Measurements from ENCODE around the gene FMNL2. TPM values are rescaled to one million over a fixed set of nuclear protein-coding genes. Genes with fewer than 3 reads are reported as not detected.

Gene FMNL2
- total and polyA plus RNA-seq, 5 donors = 7.2 to 10.8 (median 9.4) TPM

GRCh38 chr2:152488075-152488474, 153.1 kb downstream of the FMNL2 start:
- intact Hi-C loops (cut with DNase I) = loop anchor here in 2 of 4 donors (10.0 kb wide), 2 partner anchors 53 to 123 kb away; no protein-coding TSS in a partner anchor
- Histone ChIP-seq H3K27me3 (ENCODE audit: control insufficient read depth, insufficient read depth) (no peaks in the 10 kb centered on the region), H3K9me3 (ENCODE audit: control insufficient read depth, low read length) (no peaks in the 10 kb centered on the region), H3K27ac (ENCODE audit: low read length) (no peak overlapping the region), H3K4me1 (ENCODE audit: control insufficient read depth, insufficient read depth, low read length) (peaks cover 10% of the 10 kb centered on the region), H3K4me3 (ENCODE audit: low read length) (no peak overlapping the region)
- WGBS = 85% methylated on average over 2 of the region's 2 CpGs
- DNase-seq (no peak), ATAC-seq (no peak)

DNA sequence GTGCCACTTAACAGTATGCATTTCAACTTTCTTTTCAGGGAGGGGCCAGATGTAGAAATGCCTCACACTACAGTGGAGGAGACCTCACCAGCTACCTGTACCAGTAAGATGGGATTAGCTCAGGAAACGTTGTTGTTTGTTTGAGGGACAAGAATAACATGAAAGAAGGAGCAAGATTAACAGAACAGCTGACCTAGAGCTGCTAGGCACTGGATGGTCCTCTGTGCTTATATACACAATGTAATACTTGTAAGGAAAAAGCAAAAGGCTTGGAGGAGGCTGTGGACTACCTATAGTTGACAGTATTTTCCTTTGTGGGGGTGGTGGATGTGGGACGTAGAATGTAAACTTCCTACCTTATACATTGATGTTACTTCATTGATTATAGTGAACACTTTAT, 154.4 kb downstream of the FMNL2 start:
- intact Hi-C loops (cut with DNase I) = loop anchor here in 2 of 4 donors (10.0 kb wide), 2 partner anchors 55 to 125 kb away; no protein-coding TSS in a partner anchor
- 71% methylated on average over 2 of the region's 2 CpGs for WGBS

GRCh38 chr2:152490686-152491455, 155.9 kb downstream of the FMNL2 start:
- intact Hi-C loops (cut with DNase I) = no loop called here
- ATAC-seq = peak; percentile 73 to 82

More for the DNA sequence above, 154.4 kb downstream of the FMNL2 start:
- DNase-seq = no peak
- no peak overlapping the region for H3K27ac ChIP-seq (ENCODE audit: low read length)
- no peak for ATAC-seq
- no peaks in the 10 kb centered on the region for H3K27me3 ChIP-seq (ENCODE audit: control insufficient read depth, insufficient read depth)
- no peaks in the 10 kb centered on the region for H3K9me3 ChIP-seq (ENCODE audit: control insufficient read depth, low read length)
- H3K4me1 ChIP-seq (ENCODE audit: control insufficient read depth, insufficient read depth, low read length) = peaks cover 13% of the 10 kb centered on the region
- H3K4me3 ChIP-seq (ENCODE audit: low read length) = no peak overlapping the region

DNA sequence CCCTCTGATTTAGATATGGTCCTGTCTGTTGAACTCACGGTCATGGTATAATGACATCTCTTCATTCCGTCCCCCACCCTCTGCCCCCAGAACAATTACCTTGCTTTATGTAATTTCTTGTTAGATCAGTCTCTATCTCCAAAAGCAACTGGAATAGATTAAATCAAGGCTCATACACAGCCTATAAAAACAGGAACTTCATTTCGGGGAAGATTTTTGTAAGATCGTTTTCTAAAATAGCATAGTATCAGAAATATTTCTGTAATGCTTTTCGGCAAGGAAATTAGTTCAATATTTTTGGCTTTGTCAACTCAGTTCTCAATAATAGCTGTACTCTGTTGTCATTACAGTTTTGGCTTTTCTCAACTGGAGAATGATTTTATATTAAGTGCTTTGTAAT, 157.2 kb downstream of the FMNL2 start:
- WGBS = 38% methylated on average over 5 of the region's 5 CpGs
- ATAC-seq (no peak), DNase-seq (no peak)
- no peak overlapping the region for H3K4me3 ChIP-seq (ENCODE audit: low read length)
- intact Hi-C loops (cut with DNase I) = no loop called here
- no peaks in the 10 kb centered on the region for H3K27me3 ChIP-seq (ENCODE audit: control insufficient read depth, insufficient read depth)
- no peak overlapping the region for H3K27ac ChIP-seq (ENCODE audit: low read length)
- H3K9me3 ChIP-seq (ENCODE audit: control insufficient read depth, low read length) = no peaks in the 10 kb centered on the region
- peaks cover 13% of the 10 kb centered on the region for H3K4me1 ChIP-seq (ENCODE audit: control insufficient read depth, insufficient read depth, low read length)

More at GRCh38 chr2:152490686-152491455, 155.9 kb downstream of the FMNL2 start:
- H3K4me1 ChIP-seq (ENCODE audit: control insufficient read depth, insufficient read depth, low read length) = peaks cover 13% of the 10 kb centered on the region
- no peaks in the 10 kb centered on the region for H3K27me3 ChIP-seq (ENCODE audit: control insufficient read depth, insufficient read depth)
- DNase-seq = peak; percentile 44 to 80 (median 73)
- no peak overlapping the region for H3K4me3 ChIP-seq (ENCODE audit: low read length)
- peak overlapping the region; percentile 66 for H3K27ac ChIP-seq (ENCODE audit: low read length)
- 39% methylated on average over 6 of the region's 6 CpGs for WGBS
- H3K9me3 ChIP-seq (ENCODE audit: control insufficient read depth, low read length) = no peaks in the 10 kb centered on the region

- no peak for ATAC-seq
- H3K27me3 ChIP-seq (ENCODE audit: control insufficient read depth, insufficient read depth) = no peaks in the 10 kb centered on the region
- DNase-seq = no peak
- H3K27ac ChIP-seq (ENCODE audit: low read length) = no peak overlapping the region
- no peaks in the 10 kb centered on the region for H3K9me3 ChIP-seq (ENCODE audit: control insufficient read depth, low read length)
- WGBS = 84% methylated on average over 2 of the region's 2 CpGs
- H3K4me3 ChIP-seq (ENCODE audit: low read length) = no peak overlapping the region
- H3K4me1 ChIP-seq (ENCODE audit: control insufficient read depth, insufficient read depth, low read length) = peaks cover 16% of the 10 kb centered on the region
- intact Hi-C loops (cut with DNase I) = no loop called here
Observed at GRCh38 chr2:152492911-152493310, 157.9 kb downstream of the FMNL2 start.

- intact Hi-C loops (cut with DNase I) = no loop called here
- no peak overlapping the region for H3K4me3 ChIP-seq (ENCODE audit: low read length)
- H3K4me1 ChIP-seq (ENCODE audit: control insufficient read depth, insufficient read depth, low read length) = peaks cover 16% of the 10 kb centered on the region
- no peaks in the 10 kb centered on the region for H3K9me3 ChIP-seq (ENCODE audit: control insufficient read depth, low read length)
- no peak overlapping the region for H3K27ac ChIP-seq (ENCODE audit: low read length)
- DNase-seq (no peak), ATAC-seq (no peak)
- H3K27me3 ChIP-seq (ENCODE audit: control insufficient read depth, insufficient read depth) = no peaks in the 10 kb centered on the region
- 80% methylated on average over 2 of the region's 2 CpGs for WGBS
Observed at GRCh38 chr2:152493417-152493816, 158.4 kb downstream of the FMNL2 start.

DNA sequence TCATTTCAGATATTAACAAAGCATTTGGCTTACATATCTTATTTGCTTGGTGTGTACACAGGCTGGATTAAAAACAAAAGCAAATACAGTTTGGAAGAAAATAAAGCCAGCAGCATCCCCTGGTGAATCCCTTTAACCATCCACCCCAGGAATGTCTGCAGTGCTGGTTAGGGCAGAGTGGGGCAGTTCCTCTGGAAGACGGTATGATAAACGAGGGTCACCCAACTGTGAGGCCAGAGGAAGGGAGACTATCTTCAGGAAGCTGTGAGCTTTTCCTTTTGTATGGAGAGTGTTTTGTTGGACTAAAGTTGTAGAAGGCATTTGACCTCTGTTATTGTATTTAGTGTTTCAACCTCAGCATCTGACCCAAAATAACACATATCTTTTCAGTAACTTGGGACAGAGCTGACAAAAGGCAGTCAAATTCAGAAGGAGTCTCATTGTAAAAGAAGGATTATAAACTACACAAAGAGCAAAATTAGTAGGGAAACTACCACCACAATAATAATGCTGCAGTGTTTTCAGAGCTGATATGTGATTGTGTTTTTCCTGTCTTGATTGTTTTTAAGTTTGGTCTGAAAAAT, 159.1 kb downstream of the FMNL2 start:
- Histone ChIP-seq H3K9me3 (ENCODE audit: control insufficient read depth, low read length) (no peaks in the 10 kb centered on the region), H3K27ac (ENCODE audit: low read length) (peak overlapping the region; percentile 45), H3K4me3 (ENCODE audit: low read length) (no peak overlapping the region), H3K27me3 (ENCODE audit: control insufficient read depth, insufficient read depth) (no peaks in the 10 kb centered on the region), H3K4me1 (ENCODE audit: control insufficient read depth, insufficient read depth, low read length) (peaks cover 16% of the 10 kb centered on the region)
- 29% methylated on average over 2 of the region's 2 CpGs for WGBS
- intact Hi-C loops (cut with DNase I) = no loop called here
- DNase-seq (no peak), ATAC-seq (peak; percentile 33 to 67)

GRCh38 chr2:152496371-152496770, 161.4 kb downstream of the FMNL2 start:
- no peak for DNase-seq
- no peaks in the 10 kb centered on the region for H3K27me3 ChIP-seq (ENCODE audit: control insufficient read depth, insufficient read depth)
- H3K4me1 ChIP-seq (ENCODE audit: control insufficient read depth, insufficient read depth, low read length) = peaks cover 13% of the 10 kb centered on the region
- ATAC-seq = no peak
- intact Hi-C loops (cut with DNase I) = no loop called here
- no peak overlapping the region for H3K27ac ChIP-seq (ENCODE audit: low read length)
- WGBS = 90% methylated on average over 3 of the region's 3 CpGs
- H3K4me3 ChIP-seq (ENCODE audit: low read length) = no peak overlapping the region
- H3K9me3 ChIP-seq (ENCODE audit: control insufficient read depth, low read length) = no peaks in the 10 kb centered on the region

DNA sequence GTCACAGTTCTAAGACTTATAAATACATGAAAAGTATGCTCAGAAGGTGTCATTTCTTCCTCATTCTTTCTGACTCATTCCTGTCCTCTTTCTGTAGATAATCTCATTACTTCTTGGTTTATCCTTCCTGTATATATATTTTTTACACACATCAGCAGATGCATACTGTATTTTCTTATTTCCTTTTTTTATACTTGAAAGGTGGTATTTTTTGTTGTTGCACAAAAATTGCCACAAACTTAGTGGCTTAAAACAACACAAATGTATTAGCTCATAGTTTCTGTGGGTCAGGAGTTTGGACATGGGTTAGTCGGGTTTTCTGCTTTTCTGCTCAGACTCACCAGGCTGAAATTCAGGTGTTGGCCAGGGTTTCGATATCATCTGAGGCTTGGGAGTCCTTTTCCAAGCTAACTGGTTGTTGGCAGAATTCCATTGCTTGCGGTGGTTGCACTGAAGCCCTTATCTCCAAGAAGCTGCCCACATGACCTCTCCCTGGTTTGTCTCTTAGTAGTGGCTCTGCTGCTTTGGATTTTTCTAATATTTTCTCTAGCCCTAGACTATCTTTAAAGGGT, 162.6 kb downstream of the FMNL2 start:
- H3K9me3 ChIP-seq (ENCODE audit: control insufficient read depth, low read length) = no peaks in the 10 kb centered on the region
- H3K27ac ChIP-seq (ENCODE audit: low read length) = no peak overlapping the region
- ATAC-seq (no peak), DNase-seq (no peak)
- peaks cover 13% of the 10 kb centered on the region for H3K4me1 ChIP-seq (ENCODE audit: control insufficient read depth, insufficient read depth, low read length)
- WGBS = 42% methylated on average over 3 of the region's 3 CpGs
- intact Hi-C loops (cut with DNase I) = no loop called here
- H3K27me3 ChIP-seq (ENCODE audit: control insufficient read depth, insufficient read depth) = no peaks in the 10 kb centered on the region
- no peak overlapping the region for H3K4me3 ChIP-seq (ENCODE audit: low read length)

DNA sequence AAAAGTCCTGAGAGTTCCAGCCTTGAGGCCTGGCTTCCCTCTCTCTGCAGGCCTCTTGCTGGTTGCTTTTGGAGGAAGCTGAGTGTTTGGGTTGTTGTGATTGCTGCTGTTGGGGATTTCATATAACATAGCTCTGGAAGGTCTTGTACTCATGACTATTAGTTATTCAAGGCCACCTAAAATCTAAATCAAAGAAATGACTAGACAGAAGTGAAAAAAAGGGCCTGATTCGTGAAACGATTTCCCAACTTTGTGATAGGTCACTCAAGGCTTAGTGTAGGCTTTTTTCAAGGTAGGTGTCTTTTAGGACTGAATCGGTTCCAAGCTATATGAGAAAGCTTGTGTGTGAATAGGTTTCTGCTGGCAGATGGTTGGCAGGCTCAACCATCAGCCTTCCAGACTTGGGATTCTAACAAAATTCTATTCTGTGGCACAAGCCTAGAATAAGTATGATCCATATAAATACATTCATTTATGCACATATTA, 164.4 kb downstream of the FMNL2 start:
- Histone ChIP-seq H3K27ac (ENCODE audit: low read length) (peak overlapping the region; percentile 84), H3K27me3 (ENCODE audit: control insufficient read depth, insufficient read depth) (no peaks in the 10 kb centered on the region), H3K9me3 (ENCODE audit: control insufficient read depth, low read length) (no peaks in the 10 kb centered on the region), H3K4me1 (ENCODE audit: control insufficient read depth, insufficient read depth, low read length) (peaks cover 10% of the 10 kb centered on the region), H3K4me3 (ENCODE audit: low read length) (no peak overlapping the region)
- no peak for ATAC-seq
- intact Hi-C loops (cut with DNase I) = no loop called here
- WGBS = 87% methylated on average over 3 of the region's 3 CpGs
- no peak for DNase-seq

All from right cardiac atrium (tissue), 5 donors.